ENCODE measurements around the gene MLLT10. TPM values are rescaled to one million over a fixed set of nuclear protein-coding genes. Genes with fewer than 3 reads are reported as not detected.
A peak's percentile ranks its signal among the peaks of the same experiment; 100 is the strongest.

Gene MLLT10
- total RNA-seq, 1 experiment from 2014 or later, result 45.2 TPM

DNA sequence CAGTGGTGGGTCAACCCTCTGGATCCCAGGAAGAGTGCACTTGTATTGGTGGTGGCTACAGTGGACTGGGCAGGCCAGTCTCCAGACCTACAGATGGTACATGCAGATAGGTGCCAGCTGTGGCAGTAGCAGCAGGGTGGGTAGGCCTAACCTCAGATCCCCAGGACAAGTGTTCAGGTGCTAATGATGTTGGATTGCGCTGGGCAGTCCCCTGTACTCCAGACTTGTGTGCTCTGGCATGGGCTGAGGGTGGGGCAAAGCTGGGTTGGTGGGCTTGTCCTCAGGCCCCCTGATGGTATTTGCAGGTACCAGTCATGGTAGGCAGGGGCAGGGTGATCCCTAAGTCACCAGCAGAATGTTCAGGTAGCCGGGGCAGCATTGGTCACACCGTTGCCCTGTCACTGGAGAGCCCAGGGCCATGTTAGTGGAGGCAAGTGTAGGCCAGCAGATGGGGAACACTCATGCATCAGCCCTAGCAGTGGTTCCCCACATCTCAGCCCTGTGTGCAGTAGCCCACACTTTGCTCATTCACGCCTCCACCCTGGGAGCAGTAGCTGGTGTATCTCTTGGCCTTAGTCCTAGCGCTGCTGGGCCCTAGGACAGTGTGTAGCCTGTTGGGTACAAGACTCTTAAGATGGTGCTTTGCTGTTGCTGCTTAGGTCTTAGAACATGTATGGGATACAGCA is 171.3 kb downstream of the MLLT10 start:
- intact Hi-C loops (cut with micrococcal nuclease), result no loop called here
- Histone ChIP-seq H3K4me1 (ENCODE audit: control insufficient read depth in 1 of 2, insufficient read depth in 2 of 2, low read length in 2 of 2) (peaks cover 0 to 6% of the 10 kb centered on the region in 2 experiments; a peak in 1 of 4 replicates), H3K9ac (ENCODE audit: low read length) (no peak overlapping the region), H3K27ac (ENCODE audit: low read depth, low read length) (no peak overlapping the region), H3K9me2 (ENCODE audit: insufficient read depth) (no peaks in the 10 kb centered on the region), H3K4me2 (ENCODE audit: low read length) (no peak overlapping the region), H3K36me3 (ENCODE audit: control insufficient read depth in 1 of 2, insufficient read depth in 2 of 2, low read length in 2 of 2) (peaks cover 0 to 3% of the 10 kb centered on the region in 2 experiments; a peak in 1 of 4 replicates), H3K79me2 (ENCODE audit: insufficient read depth, low read length) (peaks cover 71% of the 10 kb centered on the region), H3K9me3 (ENCODE audit: control insufficient read depth in 1 of 2, insufficient read depth in 1 of 2, low read depth in 1 of 2, low read length in 2 of 2) (peaks cover 0 to 7% of the 10 kb centered on the region in 2 experiments; a peak in 1 of 4 replicates), H3K27me3 (ENCODE audit: insufficient read depth, low read length) (no peaks in the 10 kb centered on the region), H3K4me3 (replicated peaks in 1 of 2; ENCODE audit: low read depth in 1 of 2, low read length in 2 of 2) (no peak overlapping the region), H2AFZ (ENCODE audit: low read depth, low read length, poor library complexity, severe bottlenecking) (no peak overlapping the region), H4K20me1 (ENCODE audit: insufficient read depth) (no peaks in the 10 kb centered on the region; the same call in 1 of the 2 replicates)
- ChIA-PET CTCF (no interaction called here), POLR2A (no interaction called here), RAD21 (ENCODE audit: low non-redundant PET in 1 of 2, low total read pairs in 2 of 2, uncharacterized antibody in 2 of 2, unreplicated experiment in 2 of 2) (no interaction called here)
- ATAC-seq (peak; percentile 46; the same call in 1 of the 2 replicates), DNase-seq (ENCODE audit: low read depth, low spot score) (no peak)
- no peak for TF ChIP-seq POLR2AphosphoS5 (IDR thresholded peaks at IDR 0.05; ENCODE audit: low read depth, low read length)
- no peak for TF ChIP-seq SRF (IDR thresholded peaks at IDR 0.05; ENCODE audit: low read depth)
- no peak for TF ChIP-seq EZH2phosphoT487 (IDR thresholded peaks at IDR 0.05; ENCODE audit: borderline replicate concordance)
- TF ChIP-seq RAD21 (IDR thresholded peaks at IDR 0.05; ENCODE audit: low read depth), result no peak
- TF ChIP-seq EGR1 (IDR thresholded peaks at IDR 0.05; ENCODE audit: low read depth), result no peak
- BruUV-seq (replicated peaks), result no TSS peak

DNA sequence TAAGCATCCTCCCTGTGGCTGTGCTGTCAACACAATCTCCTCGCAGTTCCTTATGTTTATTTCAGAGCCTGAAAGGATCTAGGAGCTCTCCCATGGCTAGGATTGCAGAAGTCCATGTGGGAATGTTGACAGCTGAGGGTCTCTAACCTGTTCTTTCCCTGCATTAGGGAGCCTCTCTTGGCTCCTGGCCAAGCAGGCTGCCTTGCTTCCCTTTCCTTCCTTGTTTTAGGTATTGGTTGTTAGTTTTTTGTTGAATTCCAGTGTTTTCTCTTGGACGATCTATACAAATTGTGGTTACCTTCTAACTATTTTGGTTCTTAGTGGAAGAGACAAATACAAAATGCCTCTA is 171.8 kb downstream of the MLLT10 start:
- Histone ChIP-seq H2AFZ (ENCODE audit: low read depth, low read length, poor library complexity, severe bottlenecking) (no peak overlapping the region), H3K36me3 (ENCODE audit: control insufficient read depth in 1 of 2, insufficient read depth in 2 of 2, low read length in 2 of 2) (peaks cover 0 to 2% of the 10 kb centered on the region in 2 experiments; a peak in 1 of 4 replicates), H3K9me2 (ENCODE audit: insufficient read depth) (no peaks in the 10 kb centered on the region), H3K27ac (ENCODE audit: low read depth, low read length) (no peak overlapping the region), H3K9ac (ENCODE audit: low read length) (no peak overlapping the region), H3K4me1 (ENCODE audit: control insufficient read depth in 1 of 2, insufficient read depth in 2 of 2, low read length in 2 of 2) (peaks cover 0 to 6% of the 10 kb centered on the region in 2 experiments; a peak in 1 of 4 replicates), H3K4me3 (replicated peaks in 1 of 2; ENCODE audit: low read depth in 1 of 2, low read length in 2 of 2) (no peak overlapping the region), H3K79me2 (ENCODE audit: insufficient read depth, low read length) (peaks cover 68% of the 10 kb centered on the region), H3K9me3 (ENCODE audit: control insufficient read depth in 1 of 2, insufficient read depth in 1 of 2, low read depth in 1 of 2, low read length in 2 of 2) (peaks cover 0 to 2% of the 10 kb centered on the region in 2 experiments; a peak in 1 of 4 replicates), H4K20me1 (ENCODE audit: insufficient read depth) (no peaks in the 10 kb centered on the region; the same call in 1 of the 2 replicates), H3K4me2 (ENCODE audit: low read length) (no peak overlapping the region), H3K27me3 (ENCODE audit: insufficient read depth, low read length) (no peaks in the 10 kb centered on the region)
- intact Hi-C loops (cut with micrococcal nuclease), result no loop called here
- TF ChIP-seq SIN3A (IDR thresholded peaks at IDR 0.05; ENCODE audit: low read depth) (no peak), CEBPB (IDR thresholded peaks at IDR 0.05; ENCODE audit: low read depth) (no peak), SRF (IDR thresholded peaks at IDR 0.05; ENCODE audit: low read depth) (no peak), POLR2AphosphoS5 (IDR thresholded peaks at IDR 0.05; ENCODE audit: low read depth, low read length) (no peak), ZFX (IDR thresholded peaks at IDR 0.05) (no peak)
- TF ChIP-seq, protein P1, sequence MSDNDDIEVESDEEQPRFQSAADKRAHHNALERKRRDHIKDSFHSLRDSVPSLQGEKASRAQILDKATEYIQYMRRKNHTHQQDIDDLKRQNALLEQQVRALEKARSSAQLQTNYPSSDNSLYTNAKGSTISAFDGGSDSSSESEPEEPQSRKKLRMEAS (IDR thresholded peaks at IDR 0.05), result no peak
- ChIA-PET RAD21 (ENCODE audit: low non-redundant PET in 1 of 2, low total read pairs in 2 of 2, uncharacterized antibody in 2 of 2, unreplicated experiment in 2 of 2) (no interaction called here), CTCF (no interaction called here), POLR2A (no interaction called here)
- BruUV-seq (replicated peaks), result no TSS peak
- no peak for DNase-seq (ENCODE audit: low read depth, low spot score)
- no peak for ATAC-seq
